Measurements from ENCODE around the gene ARAP2.

ARAP2 gene

DNA sequence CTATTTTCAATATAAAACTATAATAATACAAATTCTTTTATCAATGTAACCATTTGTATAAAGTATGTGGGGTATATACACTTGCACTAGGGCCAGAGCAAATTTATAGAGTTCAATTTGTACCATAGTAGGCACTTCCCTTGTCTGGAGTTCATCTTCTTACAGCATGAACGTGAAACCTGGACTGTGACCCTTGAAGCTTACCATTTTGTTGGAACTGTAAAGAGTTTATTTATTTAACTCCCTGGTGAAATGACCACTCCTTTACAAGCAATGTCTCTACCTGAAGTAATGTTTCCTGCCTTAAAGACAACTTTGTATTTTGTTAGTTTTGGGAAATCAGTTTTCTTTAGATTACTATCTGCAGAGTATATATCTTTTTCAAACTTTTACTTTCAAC is 188.2 kb downstream of the ARAP2 start:
- no peak for DNase-seq (ENCODE audit: extremely low read depth, low read depth)
- TF ChIP-seq, protein P1, sequence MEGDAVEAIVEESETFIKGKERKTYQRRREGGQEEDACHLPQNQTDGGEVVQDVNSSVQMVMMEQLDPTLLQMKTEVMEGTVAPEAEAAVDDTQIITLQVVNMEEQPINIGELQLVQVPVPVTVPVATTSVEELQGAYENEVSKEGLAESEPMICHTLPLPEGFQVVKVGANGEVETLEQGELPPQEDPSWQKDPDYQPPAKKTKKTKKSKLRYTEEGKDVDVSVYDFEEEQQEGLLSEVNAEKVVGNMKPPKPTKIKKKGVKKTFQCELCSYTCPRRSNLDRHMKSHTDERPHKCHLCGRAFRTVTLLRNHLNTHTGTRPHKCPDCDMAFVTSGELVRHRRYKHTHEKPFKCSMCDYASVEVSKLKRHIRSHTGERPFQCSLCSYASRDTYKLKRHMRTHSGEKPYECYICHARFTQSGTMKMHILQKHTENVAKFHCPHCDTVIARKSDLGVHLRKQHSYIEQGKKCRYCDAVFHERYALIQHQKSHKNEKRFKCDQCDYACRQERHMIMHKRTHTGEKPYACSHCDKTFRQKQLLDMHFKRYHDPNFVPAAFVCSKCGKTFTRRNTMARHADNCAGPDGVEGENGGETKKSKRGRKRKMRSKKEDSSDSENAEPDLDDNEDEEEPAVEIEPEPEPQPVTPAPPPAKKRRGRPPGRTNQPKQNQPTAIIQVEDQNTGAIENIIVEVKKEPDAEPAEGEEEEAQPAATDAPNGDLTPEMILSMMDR (IDR thresholded peaks at IDR 0.05; ENCODE audit: low read depth, low read length, missing control alignments), result no peak

DNA sequence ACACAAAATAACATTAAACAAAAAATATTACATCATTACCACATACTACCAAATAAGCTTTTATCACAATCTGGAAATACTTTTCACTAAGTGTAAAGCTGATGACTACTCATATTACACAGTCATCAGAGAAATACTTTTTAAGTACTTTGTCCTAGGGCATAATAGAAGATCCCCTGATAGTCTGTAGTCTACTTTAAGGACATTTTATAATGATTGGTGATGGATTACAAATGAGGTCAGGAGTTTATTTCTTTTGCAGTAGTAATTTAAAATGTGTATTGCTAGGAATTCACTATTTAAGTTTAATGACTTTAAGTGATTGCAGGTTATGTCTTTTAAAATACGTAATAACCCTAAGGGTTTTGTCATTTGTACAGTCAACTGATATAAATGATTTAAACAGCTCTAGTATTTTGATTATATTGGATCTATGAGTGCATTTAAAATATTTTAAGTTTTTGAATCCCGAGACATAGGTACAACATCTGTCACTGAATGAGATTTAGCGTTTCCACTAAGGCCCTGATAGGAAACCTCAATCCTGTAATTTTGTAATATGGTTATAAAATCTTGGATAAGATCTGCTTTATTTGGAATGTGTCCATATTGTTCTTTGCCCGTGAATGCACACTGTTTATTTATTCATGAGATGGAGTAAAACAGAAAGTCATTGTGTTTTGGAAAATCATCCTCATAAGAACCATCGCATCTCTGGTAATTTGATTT is 189.5 kb downstream of the ARAP2 start:
- H3K4me3 ChIP-seq (replicated peaks; ENCODE audit: low read depth, low read length), result no peak overlapping the region
- no peak for DNase-seq (ENCODE audit: extremely low read depth, low read depth)
- TF ChIP-seq, protein P1 (IDR thresholded peaks at IDR 0.05; ENCODE audit: low read depth, low read length, missing control alignments), result no peak

More for the DNA sequence above, 188.2 kb downstream of the ARAP2 start:
- H3K4me3 ChIP-seq (replicated peaks; ENCODE audit: low read depth, low read length), result no peak overlapping the region

DNA sequence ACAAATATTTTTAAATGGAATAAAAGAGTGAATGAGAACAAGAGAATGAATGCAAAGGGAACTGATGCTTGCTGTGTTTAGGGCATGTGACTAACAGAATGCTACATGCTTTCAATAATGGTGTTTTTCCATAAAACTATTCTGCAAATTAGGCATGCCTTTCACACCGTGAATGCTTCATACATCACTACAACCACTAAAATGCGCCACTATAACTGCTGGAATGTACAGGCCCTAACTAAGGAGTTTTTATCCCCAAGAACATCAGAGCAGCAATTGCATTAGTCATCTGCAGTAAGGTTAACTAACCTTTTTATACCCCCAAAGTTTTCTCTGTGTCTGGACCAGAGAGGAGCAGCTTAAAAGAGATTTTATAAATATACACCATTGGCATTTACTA is 190.4 kb downstream of the ARAP2 start:
- TF ChIP-seq, protein P1 (IDR thresholded peaks at IDR 0.05; ENCODE audit: low read depth, low read length, missing control alignments), result no peak
- H3K4me3 ChIP-seq (replicated peaks; ENCODE audit: low read depth, low read length), result no peak overlapping the region
- DNase-seq (ENCODE audit: extremely low read depth, low read depth), result no peak

DNA sequence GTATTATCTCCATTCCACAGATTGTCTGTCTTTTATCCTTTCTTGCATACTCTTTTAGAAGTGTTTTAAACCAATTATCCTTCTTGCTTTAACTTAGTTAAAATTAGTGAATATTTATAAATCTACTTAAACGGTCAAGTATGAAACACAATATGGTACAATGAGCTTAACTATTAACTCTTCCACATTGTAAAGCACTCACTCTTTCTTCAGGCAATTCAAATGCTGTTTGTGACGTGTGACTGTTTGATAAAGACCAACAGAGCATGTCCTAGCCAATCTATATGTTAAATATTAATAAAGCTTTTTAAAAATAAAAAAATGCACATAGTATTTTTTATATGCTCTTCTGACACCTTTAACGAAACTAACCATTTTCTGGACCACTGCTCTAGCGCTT is 192.7 kb downstream of the ARAP2 start:
- no peak overlapping the region for H3K4me3 ChIP-seq (replicated peaks; ENCODE audit: low read depth, low read length)
- DNase-seq (ENCODE audit: extremely low read depth, low read depth), result no peak
- TF ChIP-seq, protein P1 (IDR thresholded peaks at IDR 0.05; ENCODE audit: low read depth, low read length, missing control alignments), result no peak

DNA sequence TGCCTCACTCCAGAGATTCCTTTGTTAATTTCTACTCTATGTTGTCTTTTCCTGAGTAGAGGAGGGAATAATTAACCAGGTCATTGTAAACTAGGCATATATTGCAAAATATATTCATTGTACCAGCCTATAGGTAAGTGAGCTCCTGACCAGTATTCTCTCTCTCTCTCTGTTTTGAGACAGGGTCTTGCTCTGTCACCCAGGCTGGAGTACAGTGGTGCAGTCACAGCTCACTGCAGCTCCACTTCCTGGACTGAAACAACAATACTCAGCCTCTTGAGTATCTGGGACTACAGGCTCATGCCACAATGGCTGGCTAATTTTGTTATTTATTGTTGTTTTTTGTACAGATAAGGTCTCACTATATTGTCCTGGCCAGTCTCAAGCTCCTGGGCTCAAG is 198.3 kb downstream of the ARAP2 start:
- TF ChIP-seq, protein P1 (IDR thresholded peaks at IDR 0.05; ENCODE audit: low read depth, low read length, missing control alignments), result no peak
- DNase-seq (ENCODE audit: extremely low read depth, low read depth), result no peak
- H3K4me3 ChIP-seq (replicated peaks; ENCODE audit: low read depth, low read length), result no peak overlapping the region

DNA sequence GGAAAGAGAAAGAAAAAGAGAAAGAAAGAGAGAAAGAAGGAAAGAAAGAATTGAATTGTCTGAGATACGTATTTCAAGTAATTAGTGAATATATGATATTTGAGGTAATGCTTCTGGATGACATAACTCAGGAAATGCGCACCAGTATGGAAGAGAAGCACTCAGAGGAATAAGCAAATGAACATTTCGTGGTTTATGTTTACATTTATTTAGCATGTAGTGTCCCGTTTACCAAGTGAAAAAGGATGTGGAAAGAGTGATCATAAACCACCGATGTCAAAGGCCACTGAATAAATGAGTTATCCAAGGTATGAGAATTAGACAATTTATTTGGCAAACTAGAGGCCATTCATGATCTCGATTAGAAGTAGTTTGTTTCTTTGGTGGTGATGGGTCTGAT is 200.4 kb downstream of the ARAP2 start:
- no peak overlapping the region for H3K4me3 ChIP-seq (replicated peaks; ENCODE audit: low read depth, low read length)
- DNase-seq (ENCODE audit: extremely low read depth, low read depth), result no peak
- TF ChIP-seq, protein P1 (IDR thresholded peaks at IDR 0.05; ENCODE audit: low read depth, low read length, missing control alignments), result no peak

DNA sequence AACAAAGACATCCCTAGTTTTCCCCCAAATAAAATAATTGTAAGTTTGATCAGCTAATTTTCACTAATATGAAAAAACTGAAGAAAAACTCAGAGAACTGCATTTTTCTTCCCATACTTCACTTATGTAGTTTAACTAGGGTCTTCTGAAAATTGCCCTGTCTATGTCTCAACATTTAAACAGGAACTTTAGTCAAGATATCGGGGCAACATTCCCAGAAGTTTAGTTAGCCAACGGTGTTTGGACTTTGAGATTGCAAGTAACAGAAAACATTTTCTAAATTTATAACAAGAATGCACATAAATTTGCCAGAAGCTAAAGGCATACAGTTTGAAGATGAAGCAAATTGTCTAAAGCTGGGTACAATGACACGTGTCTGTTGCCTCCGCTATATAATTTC is 201.1 kb downstream of the ARAP2 start:
- TF ChIP-seq, protein P1 (IDR thresholded peaks at IDR 0.05; ENCODE audit: low read depth, low read length, missing control alignments), result no peak
- no peak for DNase-seq (ENCODE audit: extremely low read depth, low read depth)
- H3K4me3 ChIP-seq (replicated peaks; ENCODE audit: low read depth, low read length), result no peak overlapping the region

Measured in HFF-Myc (cell line).